22Rv1 (cell line): Measurements from ENCODE around the gene ATP11A.

Experiments
- ZFX ChIP-seq: fragments of 450-650 bp; IDR thresholded peaks from 2 replicates; pipeline ENCODE4 v1.6.1; 2017; ENCODE audit warnings: antibody characterized with exemption, borderline replicate concordance
- TF ChIP-seq, protein P1 (sequence below): fragments of 450-650 bp; IDR thresholded peaks from 2 replicates; pipeline ENCODE4 v1.5.1; 2017; ENCODE audit warnings: mild to moderate bottlenecking

DNA sequence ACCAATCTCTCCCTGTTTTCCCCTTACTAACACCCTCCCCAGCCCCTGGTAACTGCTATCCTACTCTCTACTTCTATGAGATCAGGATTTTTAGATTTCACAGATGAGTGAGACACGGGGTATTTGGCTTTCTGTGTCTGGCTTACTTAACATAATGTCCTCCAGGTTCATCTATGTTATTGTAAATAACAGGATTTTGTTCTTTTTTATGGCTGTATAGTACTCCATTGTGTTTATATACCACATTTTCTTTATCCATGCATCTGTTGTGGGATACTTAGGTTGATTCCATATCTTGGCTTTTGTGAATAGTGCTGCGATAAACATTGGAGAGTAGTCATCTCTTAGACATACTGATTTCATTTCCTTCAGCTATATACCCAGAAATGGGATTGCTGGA lies 28.5 kb upstream of the ATP11A start:
- TF ChIP-seq, protein P1, sequence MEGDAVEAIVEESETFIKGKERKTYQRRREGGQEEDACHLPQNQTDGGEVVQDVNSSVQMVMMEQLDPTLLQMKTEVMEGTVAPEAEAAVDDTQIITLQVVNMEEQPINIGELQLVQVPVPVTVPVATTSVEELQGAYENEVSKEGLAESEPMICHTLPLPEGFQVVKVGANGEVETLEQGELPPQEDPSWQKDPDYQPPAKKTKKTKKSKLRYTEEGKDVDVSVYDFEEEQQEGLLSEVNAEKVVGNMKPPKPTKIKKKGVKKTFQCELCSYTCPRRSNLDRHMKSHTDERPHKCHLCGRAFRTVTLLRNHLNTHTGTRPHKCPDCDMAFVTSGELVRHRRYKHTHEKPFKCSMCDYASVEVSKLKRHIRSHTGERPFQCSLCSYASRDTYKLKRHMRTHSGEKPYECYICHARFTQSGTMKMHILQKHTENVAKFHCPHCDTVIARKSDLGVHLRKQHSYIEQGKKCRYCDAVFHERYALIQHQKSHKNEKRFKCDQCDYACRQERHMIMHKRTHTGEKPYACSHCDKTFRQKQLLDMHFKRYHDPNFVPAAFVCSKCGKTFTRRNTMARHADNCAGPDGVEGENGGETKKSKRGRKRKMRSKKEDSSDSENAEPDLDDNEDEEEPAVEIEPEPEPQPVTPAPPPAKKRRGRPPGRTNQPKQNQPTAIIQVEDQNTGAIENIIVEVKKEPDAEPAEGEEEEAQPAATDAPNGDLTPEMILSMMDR, result no peak
- TF ChIP-seq ZFX, result no peak
